HL-60/S4 treated with retinoic acid at 250 ng/mL for 4 days and 3 days (cell line): ENCODE results near the gene SLC28A1.
"Not testable (repeated sequence)": the region's sequence is repeated elsewhere in the genome, so short reads cannot be mapped to it uniquely, and the experiment has no call there.

ENCODE experiments used
- in situ Hi-C: fragments of 300-500 bp; cut with MboI; formaldehyde crosslinking; loops from 2 replicates; pipeline ENCODE4 v1.7.0; 2022; ENCODE audit warnings: low sequenced_read_pairs

The SLC28A1 gene

GRCh38 chr15:84859651-84860050 lies 24.8 kb upstream of the SLC28A1 start:
- in situ Hi-C loops: no loop called here

- in situ Hi-C loops: no loop called here
Measured at GRCh38 chr15:84861781-84862180, 22.7 kb upstream of the SLC28A1 start.

GRCh38 chr15:84862214-84862975 lies 22.1 kb upstream of the SLC28A1 start:
- in situ Hi-C loops: no loop called here

GRCh38 chr15:84863565-84864443 lies 20.7 kb upstream of the SLC28A1 start:
- in situ Hi-C loops: no loop called here

- in situ Hi-C loops: no loop called here
Measured at GRCh38 chr15:84864444-84864795, 20.0 kb upstream of the SLC28A1 start.

GRCh38 chr15:84865074-84865569 lies 19.3 kb upstream of the SLC28A1 start:
- in situ Hi-C loops: no loop called here

GRCh38 chr15:84868037-84868880 lies 16.2 kb upstream of the SLC28A1 start:
- in situ Hi-C loops: no loop called here

- in situ Hi-C loops: no loop called here
Measured at GRCh38 chr15:84869510-84869909, 15.0 kb upstream of the SLC28A1 start.

GRCh38 chr15:84871428-84871985 lies 13.0 kb upstream of the SLC28A1 start:
- in situ Hi-C loops: no loop called here

- in situ Hi-C loops: no loop called here
Measured at GRCh38 chr15:84872009-84872910, 12.2 kb upstream of the SLC28A1 start.

GRCh38 chr15:84873997-84874396 lies 10.5 kb upstream of the SLC28A1 start:
- in situ Hi-C loops: no loop called here

GRCh38 chr15:84874981-84875699 lies 9.3 kb upstream of the SLC28A1 start:
- in situ Hi-C loops: no loop called here

GRCh38 chr15:84876269-84876668 lies 8.2 kb upstream of the SLC28A1 start:
- in situ Hi-C loops: no loop called here

GRCh38 chr15:84877701-84878100 lies 6.8 kb upstream of the SLC28A1 start:
- in situ Hi-C loops: not testable (repeated sequence)

- in situ Hi-C loops: no loop called here
Measured at GRCh38 chr15:84878504-84878903, 6.0 kb upstream of the SLC28A1 start.

GRCh38 chr15:84879088-84879780 lies 5.2 kb upstream of the SLC28A1 start:
- in situ Hi-C loops: no loop called here

- in situ Hi-C loops: no loop called here
Measured at GRCh38 chr15:84880007-84880406, 4.5 kb upstream of the SLC28A1 start.

- in situ Hi-C loops: no loop called here
Measured at GRCh38 chr15:84880822-84881519, 3.5 kb upstream of the SLC28A1 start.
